HG03039 (cell line): ENCODE results near the gene NAIF1.
"Not testable (repeated sequence)": the region's sequence is repeated elsewhere in the genome, so short reads cannot be mapped to it uniquely, and the experiment has no call there.

Experiments
- ATAC-seq: cut with Tn5 transposase; IDR thresholded peaks from one replicate; pipeline ENCODE4 v1.9.1; 2021; ENCODE audit warnings: mild to moderate bottlenecking, moderate library complexity; ENCODE audit not compliant: unreplicated experiment

NAIF1 gene

GRCh38 chr9:128036522-128036921 lies 30.6 kb downstream of the NAIF1 start:
- not testable (repeated sequence) for ATAC-seq

DNA sequence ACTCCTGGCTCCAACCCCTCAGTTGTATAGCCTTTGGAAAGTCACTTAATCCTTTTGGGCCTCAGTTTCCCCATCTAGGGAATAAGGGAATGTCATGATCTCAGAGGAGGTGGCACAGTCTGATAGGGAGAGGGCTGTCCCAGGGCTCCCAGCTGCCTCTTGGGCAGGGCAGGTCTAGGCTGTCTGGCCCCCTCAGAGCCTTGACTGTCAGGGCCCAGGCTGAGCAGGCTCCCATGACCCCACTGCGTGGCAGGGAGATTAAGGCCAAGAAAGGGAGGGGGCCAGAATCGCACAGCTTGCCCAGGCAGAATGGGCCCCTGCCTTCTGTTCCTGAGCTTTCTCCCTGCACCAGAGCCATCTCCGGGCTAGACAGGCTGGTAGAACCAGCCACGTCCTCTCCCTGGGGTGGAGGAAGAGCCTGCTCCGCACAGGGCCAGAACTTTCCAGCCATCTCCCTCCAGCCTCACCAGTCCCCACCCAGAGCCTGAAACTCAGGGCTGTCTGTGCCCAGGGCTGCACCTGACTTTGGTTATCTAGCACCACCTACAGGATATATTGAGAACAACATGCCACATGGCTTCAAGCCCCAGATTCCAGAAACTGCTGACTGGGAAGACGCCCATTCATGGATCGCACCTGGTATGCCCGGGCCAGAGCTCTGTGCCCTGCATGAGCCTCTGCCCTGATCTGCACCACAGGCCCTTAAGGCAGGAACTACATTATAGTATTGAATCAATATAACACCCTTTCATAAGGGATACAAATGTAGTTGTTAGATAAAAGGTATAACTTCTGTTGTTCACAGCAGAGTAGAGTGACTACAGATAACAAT lies 32.1 kb downstream of the NAIF1 start:
- no peak for ATAC-seq

GRCh38 chr9:128033609-128034008 lies 33.5 kb downstream of the NAIF1 start:
- no peak for ATAC-seq

DNA sequence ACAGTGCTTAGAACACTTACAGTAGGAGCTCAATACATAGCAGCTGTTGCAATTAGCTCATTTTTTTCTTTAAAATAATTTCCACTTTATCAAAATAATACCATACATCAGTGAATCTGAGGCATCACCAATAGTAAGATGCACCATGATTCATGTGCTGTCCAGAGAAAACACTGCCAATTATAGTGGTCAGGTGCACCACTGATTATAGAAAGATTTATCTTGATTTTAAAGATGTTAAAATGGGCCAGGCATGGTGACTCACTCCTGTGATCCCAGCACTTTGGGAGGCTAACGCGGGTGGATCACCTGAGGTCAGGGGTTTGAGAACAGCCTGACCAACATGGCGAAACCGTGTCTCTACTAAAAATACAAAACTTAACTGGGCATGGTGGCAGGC lies 39.4 kb downstream of the NAIF1 start:
- no peak for ATAC-seq

GRCh38 chr9:128026773-128027541 lies 40.2 kb downstream of the NAIF1 start:
- ATAC-seq: no peak

DNA sequence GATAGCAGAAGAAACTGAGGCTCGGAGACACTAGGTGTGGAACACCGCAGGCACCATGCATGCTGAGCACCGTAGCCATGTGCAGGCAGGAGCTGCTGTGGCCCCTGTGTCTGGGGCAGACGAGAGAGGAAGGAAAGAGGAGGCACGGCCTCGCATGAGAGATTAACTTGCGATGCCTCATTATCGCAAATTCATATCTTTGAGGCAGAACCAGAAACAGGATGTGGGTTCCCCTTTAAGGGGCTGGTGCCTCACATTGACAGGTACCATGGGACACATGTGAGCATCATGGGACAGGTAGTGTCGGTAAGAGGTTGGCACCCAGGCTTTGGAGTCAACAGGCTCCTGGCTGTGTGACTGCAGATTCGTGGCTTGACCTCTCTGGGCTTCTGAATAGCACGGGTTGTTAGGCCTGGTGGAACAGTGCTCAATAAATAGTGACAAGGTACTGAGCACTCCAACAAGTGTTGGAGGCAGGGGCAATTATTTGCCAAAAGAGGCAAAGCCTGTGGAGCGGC lies 40.8 kb downstream of the NAIF1 start:
- ATAC-seq: no peak

DNA sequence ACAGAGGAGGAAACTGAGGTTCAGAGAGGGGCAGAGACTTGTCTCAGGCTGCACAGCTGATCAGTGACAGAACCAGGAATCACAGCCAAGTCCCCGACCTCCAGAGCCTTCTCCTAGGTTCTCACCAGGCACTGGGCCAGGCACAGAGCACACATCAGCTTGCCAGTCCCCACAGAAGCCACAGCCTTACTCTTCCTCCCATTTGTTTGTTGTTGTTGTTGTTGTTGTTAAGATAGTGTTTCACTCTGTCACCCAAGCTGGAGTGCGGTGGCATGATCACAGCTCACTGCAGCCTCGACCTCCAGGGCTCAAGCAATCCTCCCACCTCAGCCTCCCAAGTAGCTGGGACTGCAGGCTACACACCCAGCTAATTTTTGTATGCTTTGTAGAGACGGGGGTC lies 41.4 kb downstream of the NAIF1 start:
- no peak for ATAC-seq

DNA sequence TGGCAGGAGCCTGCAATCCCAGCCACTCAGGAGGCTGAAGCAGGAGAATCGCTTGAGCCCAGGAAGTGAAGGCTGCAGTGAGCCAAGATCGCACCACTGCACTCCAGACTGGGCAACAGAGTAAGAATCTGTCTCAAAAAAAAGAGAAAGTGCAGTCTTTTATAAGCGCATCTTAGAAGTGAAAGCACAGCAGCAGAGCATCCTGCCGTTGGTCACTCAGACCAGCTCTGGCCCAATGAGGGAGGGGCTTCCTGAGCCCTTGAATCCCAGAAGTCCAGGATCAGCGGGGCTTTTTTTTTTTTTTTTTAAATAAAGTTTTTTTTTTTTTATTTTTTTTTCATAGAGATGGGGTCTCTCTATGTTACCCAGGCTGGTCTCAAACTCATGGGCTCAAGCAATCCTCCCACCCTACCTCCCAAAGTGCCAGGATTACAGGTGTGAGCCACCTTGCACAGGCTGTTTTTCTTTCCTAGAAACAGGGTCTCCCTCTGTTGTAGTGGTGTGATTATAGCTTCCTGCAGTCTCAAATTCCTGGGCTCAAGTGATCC lies 42.3 kb downstream of the NAIF1 start:
- ATAC-seq: no peak

DNA sequence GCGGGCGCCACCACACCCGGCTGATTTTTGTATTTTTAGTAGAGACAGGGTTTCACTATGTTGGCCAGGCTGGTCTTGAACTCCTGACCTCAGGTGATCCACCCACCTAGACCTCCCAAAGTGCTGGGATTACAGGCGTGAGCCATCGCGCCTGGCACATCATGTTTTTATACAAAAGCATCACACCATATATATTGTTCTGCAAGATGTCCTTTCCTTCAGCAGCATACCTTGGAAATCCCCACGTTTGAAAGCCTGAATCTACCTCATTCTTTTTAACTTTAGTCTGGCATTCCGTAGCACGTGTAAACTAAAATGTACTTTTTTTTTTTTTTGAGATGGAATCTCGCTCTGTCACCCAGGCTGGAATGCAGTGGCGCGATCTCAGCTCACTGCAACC lies 43.4 kb downstream of the NAIF1 start:
- not testable (repeated sequence) for ATAC-seq

- no peak for ATAC-seq
Observed at GRCh38 chr9:128022886-128023285, 44.2 kb downstream of the NAIF1 start.

GRCh38 chr9:128021098-128021497 lies 46.0 kb downstream of the NAIF1 start:
- no peak for ATAC-seq

- ATAC-seq: no peak
Observed at GRCh38 chr9:128020692-128021091, 46.4 kb downstream of the NAIF1 start.

DNA sequence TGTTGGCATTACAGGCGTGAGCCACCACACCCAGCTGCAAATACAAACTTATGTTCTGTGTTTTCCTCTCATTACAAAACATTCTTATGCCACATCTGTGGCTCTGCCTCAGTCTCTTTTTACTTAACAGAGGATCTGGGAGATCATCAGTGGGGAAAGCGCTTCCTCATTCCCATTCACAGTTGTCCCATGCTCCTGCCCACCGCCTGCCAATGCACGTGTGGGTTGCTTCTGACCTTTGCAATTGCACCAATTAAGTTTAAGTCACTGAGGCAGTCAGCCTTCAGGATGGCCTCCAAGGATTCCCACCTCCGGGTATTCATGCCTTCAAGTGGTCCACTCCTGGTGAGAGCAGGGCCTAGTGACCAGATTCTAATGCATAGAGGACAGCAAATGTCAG lies 51.4 kb downstream of the NAIF1 start:
- no peak for ATAC-seq
